Osteoblast (primary cell): Measurements from ENCODE around the gene KRTAP10-9. TPM values are rescaled to one million over a fixed set of nuclear protein-coding genes. Genes with fewer than 3 reads are reported as not detected.

ENCODE experiments used
- DNase-seq: peaks from one replicate; pipeline ENCODE4 v3.0.0; 2011; ENCODE audit warnings: low spot score, mixed read lengths; ENCODE audit not compliant: insufficient read length; ENCODE audit errors: missing footprints
- H2AFZ ChIP-seq: 2 replicates; pipeline ENCODE4 v1.6.0; 2011; ENCODE audit warnings: mild to moderate bottlenecking, low read length
- H3K27ac ChIP-seq: 2 replicates; pipeline ENCODE4 v1.5.1; 2011; ENCODE audit warnings: mild to moderate bottlenecking, low read depth, low read length, moderate library complexity
- H3K27me3 ChIP-seq: 2 replicates; pipeline ENCODE4 v1.6.0; 2012; ENCODE audit warnings: mild to moderate bottlenecking, control low read depth, inconsistent platforms, low read length, moderate library complexity; ENCODE audit not compliant: insufficient read depth
- H3K36me3 ChIP-seq: 2 replicates; pipeline ENCODE4 v1.5.1; 2011; ENCODE audit warnings: mild to moderate bottlenecking, low read length, control low read depth, moderate library complexity; ENCODE audit not compliant: insufficient read depth
- H3K4me1 ChIP-seq: 2 replicates; pipeline ENCODE4 v1.5.1; 2011; ENCODE audit warnings: mild to moderate bottlenecking, low read length, control low read depth, moderate library complexity; ENCODE audit not compliant: insufficient read depth
- H3K4me2 ChIP-seq: 2 replicates; pipeline ENCODE4 v1.6.0; 2011; ENCODE audit warnings: mild to moderate bottlenecking, low read length; ENCODE audit not compliant: insufficient read depth
- H3K4me3 ChIP-seq: fragments of 200-600 bp; sonication (generic); 3 replicates; pipeline ENCODE4 v1.5.1; 2012; ENCODE audit warnings: mild to moderate bottlenecking, low read length, inconsistent platforms; ENCODE audit not compliant: insufficient read depth
- H3K79me2 ChIP-seq: 2 replicates; pipeline ENCODE4 v1.6.0; 2012; ENCODE audit warnings: mild to moderate bottlenecking, low read length, control low read depth, inconsistent platforms; ENCODE audit not compliant: insufficient read depth
- H3K9me3 ChIP-seq: 2 replicates; pipeline ENCODE4 v1.5.1; 2011; ENCODE audit warnings: low read depth, low read length, control low read depth
- H4K20me1 ChIP-seq: 2 replicates; pipeline ENCODE4 v1.6.0; 2012; ENCODE audit warnings: mild to moderate bottlenecking, low read length, control low read depth; ENCODE audit not compliant: insufficient read depth
- CTCF ChIP-seq: IDR thresholded peaks from 2 replicates; pipeline ENCODE4 v1.5.1; 2011; ENCODE audit warnings: mild to moderate bottlenecking, low read depth, low read length, moderate library complexity; ENCODE audit errors: extremely low read depth
- total RNA-seq: library from RNA; depleted of rRNA; stranded (reverse); fragments of >200 nt; gene quantifications from 2 replicates; pipeline ENCODE4 v1.2.3, GENCODE V29; 2012

KRTAP10-9 gene
- total RNA-seq, 1 donor: not detected

GRCh38 chr21:44650973-44651675 is 24.2 kb downstream of the KRTAP10-9 start:
- Histone ChIP-seq H3K4me1 (no peaks in the 10 kb centered on the region), H4K20me1 (no peaks in the 10 kb centered on the region), H3K9me3 (no peaks in the 10 kb centered on the region), H2AFZ (no peak overlapping the region), H3K27ac (no peak overlapping the region), H3K27me3 (peaks cover 3% of the 10 kb centered on the region), H3K79me2 (no peaks in the 10 kb centered on the region), H3K4me3 (no peak overlapping the region), H3K36me3 (no peaks in the 10 kb centered on the region), H3K4me2 (no peak overlapping the region)
- TF ChIP-seq CTCF: no peak
- DNase-seq: peak; percentile 50

DNA sequence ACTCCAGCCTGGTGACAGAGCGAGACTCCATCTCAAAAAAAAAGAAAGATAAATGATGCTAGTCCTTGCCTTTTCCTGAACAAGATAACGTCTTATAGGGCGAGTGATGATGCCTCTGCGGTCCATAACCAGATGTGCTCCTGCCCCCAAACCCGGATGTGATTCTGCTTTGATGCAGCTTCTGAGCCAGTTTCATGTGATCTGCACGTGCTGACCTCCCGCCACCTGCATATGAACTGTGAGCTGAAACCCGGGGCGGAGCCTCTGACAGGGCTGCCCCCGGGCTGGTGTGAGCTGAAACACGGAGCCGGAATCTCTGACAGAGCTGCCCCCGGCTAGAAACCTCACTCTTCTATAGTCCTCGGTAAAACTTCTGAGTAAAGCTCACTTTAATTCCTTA is 26.2 kb downstream of the KRTAP10-9 start:
- H3K4me3 ChIP-seq: no peak overlapping the region
- no peak overlapping the region for H2AFZ ChIP-seq
- H3K36me3 ChIP-seq: no peaks in the 10 kb centered on the region
- no peaks in the 10 kb centered on the region for H4K20me1 ChIP-seq
- no peak overlapping the region for H3K27ac ChIP-seq
- peak; percentile 44 for DNase-seq
- H3K4me2 ChIP-seq: no peak overlapping the region
- H3K4me1 ChIP-seq: no peaks in the 10 kb centered on the region
- no peak for TF ChIP-seq CTCF
- no peaks in the 10 kb centered on the region for H3K27me3 ChIP-seq
- no peaks in the 10 kb centered on the region for H3K9me3 ChIP-seq
- H3K79me2 ChIP-seq: no peaks in the 10 kb centered on the region

DNA sequence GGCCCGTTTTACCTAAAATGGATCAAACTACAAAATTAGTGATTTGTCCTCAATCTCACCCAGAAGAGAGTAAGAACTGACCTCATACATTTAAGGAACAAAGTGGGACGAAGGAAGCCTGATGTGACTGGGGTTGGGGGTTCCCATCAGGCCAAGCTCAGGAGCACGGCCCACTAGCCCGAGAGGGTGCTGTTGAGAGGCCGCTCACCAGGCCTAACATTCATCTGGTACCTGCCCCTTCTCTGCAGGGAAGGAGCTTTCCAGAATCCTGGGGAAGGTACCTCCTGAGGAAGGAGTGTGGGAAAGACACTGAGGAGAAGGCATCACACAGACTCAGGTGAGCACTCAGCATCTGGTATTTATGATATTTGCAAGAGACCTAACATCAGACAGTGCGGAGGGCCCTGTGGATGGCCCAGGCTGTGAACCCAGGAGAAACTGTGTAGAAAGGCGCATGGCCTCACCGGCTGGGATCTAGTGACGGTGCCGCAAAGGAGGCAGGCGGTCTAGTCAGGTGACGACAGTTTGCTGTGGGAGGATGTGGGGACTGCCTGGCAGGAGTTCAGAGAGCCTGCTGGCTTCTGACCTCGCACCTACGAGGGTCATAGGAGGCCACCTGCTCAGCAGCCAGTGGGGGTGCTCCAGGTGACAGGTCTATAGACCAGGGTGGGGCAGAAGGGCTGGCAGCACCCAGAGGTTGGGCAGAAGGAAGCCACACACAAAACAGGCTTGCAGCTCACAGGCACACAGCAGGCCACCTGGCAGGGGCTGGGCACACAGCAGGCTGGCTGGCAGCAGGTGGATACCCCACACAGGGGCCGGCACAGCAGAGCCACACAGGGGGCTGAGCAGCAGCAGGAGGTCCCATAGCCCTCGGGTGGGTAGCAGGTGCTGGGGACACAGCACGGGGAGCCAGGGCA is 27.0 kb downstream of the KRTAP10-9 start:
- Histone ChIP-seq H3K36me3 (no peaks in the 10 kb centered on the region), H2AFZ (no peak overlapping the region), H3K27me3 (no peaks in the 10 kb centered on the region), H3K27ac (no peak overlapping the region), H3K4me1 (no peaks in the 10 kb centered on the region), H4K20me1 (no peaks in the 10 kb centered on the region), H3K4me2 (no peak overlapping the region), H3K79me2 (no peaks in the 10 kb centered on the region), H3K4me3 (no peak overlapping the region), H3K9me3 (no peaks in the 10 kb centered on the region)
- DNase-seq: peak; percentile 55
- no peak for TF ChIP-seq CTCF
